Left lung (tissue), 14 donors: ENCODE data around the gene AP1M2. TPM values are rescaled to one million over a fixed set of nuclear protein-coding genes. Genes with fewer than 3 reads are reported as not detected.
A peak's percentile ranks its signal among the peaks of the same experiment; 100 is the strongest.

Source experiments
- ATAC-seq: fragments of 200-7000 bp; cut with Tn5 transposase; one replicate; pipeline ENCODE4 v1.9.1; 2020; ENCODE audit warnings: moderate library complexity
- DNase-seq, 4 donors: peaks; one replicate each; pipeline ENCODE4 v3.0.0-alpha.2; 2013 to 2020
- H3K27ac ChIP-seq, 2 donors: fragments of 200-600 bp; sonication (generic) in 1 of 2; one replicate each; pipeline versions ENCODE4 v1.5.0 to v1.8.0; 2020 to 2021
- H3K27me3 ChIP-seq, 2 donors: fragments of 200-600 bp; sonication (generic) in 1 of 2; one replicate each; pipeline versions ENCODE4 v1.5.0 to v1.8.0; 2020 to 2021
- H3K36me3 ChIP-seq, 2 donors: fragments of 200-600 bp; sonication (generic) in 1 of 2; one replicate each; pipeline versions ENCODE4 v1.5.0 to v1.8.0; 2020 to 2021
- H3K4me1 ChIP-seq, 2 donors: fragments of 200-600 bp; one replicate each; pipeline ENCODE4 v1.8.0; 2021
- H3K4me3 ChIP-seq, 2 donors: fragments of 200-600 bp; sonication (generic) in 1 of 2; one replicate each; pipeline versions ENCODE4 v1.5.0 to v1.8.0; 2020 to 2021; ENCODE audit warnings: mild to moderate bottlenecking in 1 of 2
- H3K9me3 ChIP-seq, 2 donors: fragments of 200-600 bp; sonication (generic) in 1 of 2; one replicate each; pipeline versions ENCODE4 v1.5.0 to v1.8.0; 2020 to 2021
- CTCF ChIP-seq, 2 donors: fragments of 200-600 bp; sonication (generic) in 1 of 2; IDR thresholded peaks; one replicate each; pipeline versions ENCODE4 v1.5.0 to v1.8.0; 2021; ENCODE audit warnings: antibody characterized with exemption in 2 of 2
- intact Hi-C, 2 donors: fragments of 100-400 bp; cut with DNase I; formaldehyde crosslinking; loops; one replicate each; pipeline versions ENCODE4 v1.11.2 to v1.14.2; 2022
- long read RNA-seq, 12 donors: library from polyadenylated mRNA in 2 of 12; unstranded in 2 of 12; transcript quantifications; one replicate each; pipeline ENCODE4 v2.0.0 and lab custom pipeline, GENCODE V29; 2019 to 2026
- polyA plus RNA-seq, 6 donors: library from polyadenylated mRNA; unstranded; fragments of 120-200 nt; gene quantifications; one replicate each; pipeline ENCODE4 v1.2.1, GENCODE V29; 2013; ENCODE audit not compliant: insufficient read length in 6 of 6
- total RNA-seq, 2 donors: library from RNA; stranded (reverse); fragmentation: NEBNext Ultra II Directional; extraction: Animal tissue kit (Norgen Biotek cat#: 25700); gene quantifications; one replicate each; pipeline ENCODE4 v1.2.1, GENCODE V29; 2021
- donor health status: DM: no; HTN: yes; CAD: no.
- donor health status: DM: no; HTN: no; CAD: no.

AP1M2 gene
- 10 to 100 TPM; 36.5 to 65.2 TPM for total RNA-seq
- 10 to 100 TPM; 31.6 to 39.9 (median 36.5) TPM for polyA plus RNA-seq
- long read RNA-seq, donor 1, transcript AP1M2-201 (12 exons, 1,749 nt): major isoform, 8 of 22 reads
- long read RNA-seq, donor 1, partial matches to known transcripts: 12 of 22 reads
- long read RNA-seq, donor 1, other reads (novel, unspliced or antisense): 0 of 22 reads
- long read RNA-seq, donor 2, transcript AP1M2-201 (12 exons, 1,749 nt): major isoform, 9 of 363 reads
- long read RNA-seq, donor 2, partial matches to known transcripts: 354 of 363 reads
- long read RNA-seq, donor 2, other reads (novel, unspliced or antisense): 0 of 363 reads
- long read RNA-seq, donor 3, partial matches to known transcripts: 58 of 78 reads
- long read RNA-seq, donor 3, other reads (novel, unspliced or antisense): 15 of 78 reads
- long read RNA-seq, donor 4, transcript AP1M2-207 (12 exons, 1,757 nt): minor isoform, 14 of 112 reads
- long read RNA-seq, donor 4, transcript AP1M2-201 (12 exons, 1,749 nt): major isoform, 78 of 112 reads
- long read RNA-seq, donor 4, partial matches to known transcripts: 5 of 112 reads
- long read RNA-seq, donor 4, other reads (novel, unspliced or antisense): 15 of 112 reads
- long read RNA-seq, donor 5, transcript AP1M2-201 (12 exons, 1,749 nt): major isoform, 10 of 405 reads
- long read RNA-seq, donor 5, partial matches to known transcripts: 316 of 405 reads
- long read RNA-seq, donor 5, other reads (novel, unspliced or antisense): 78 of 405 reads
- long read RNA-seq, donor 6, transcript AP1M2-201 (12 exons, 1,749 nt): major isoform, 6 of 18 reads
- long read RNA-seq, donor 6, partial matches to known transcripts: 8 of 18 reads
- long read RNA-seq, donor 6, other reads (novel, unspliced or antisense): 0 of 18 reads
- long read RNA-seq, donor 7, partial matches to known transcripts: 0 of 4 reads
- long read RNA-seq, donor 7, other reads (novel, unspliced or antisense): 0 of 4 reads
- long read RNA-seq, donor 8, transcript AP1M2-201 (12 exons, 1,749 nt): major isoform, 7 of 112 reads
- long read RNA-seq, donor 8, partial matches to known transcripts: 103 of 112 reads
- long read RNA-seq, donor 8, other reads (novel, unspliced or antisense): 0 of 112 reads
- long read RNA-seq, donor 9: 0 reads
- long read RNA-seq, donor 10, transcript AP1M2-201 (12 exons, 1,749 nt): major isoform, 51 of 72 reads
- long read RNA-seq, donor 10, transcript AP1M2-207 (12 exons, 1,757 nt): minor isoform, 9 of 72 reads
- long read RNA-seq, donor 10, partial matches to known transcripts: 5 of 72 reads
- long read RNA-seq, donor 10, other reads (novel, unspliced or antisense): 7 of 72 reads
- long read RNA-seq, donor 11: 0 reads
- long read RNA-seq, donor 12, partial matches to known transcripts: 450 of 453 reads
- long read RNA-seq, donor 12, other reads (novel, unspliced or antisense): 0 of 453 reads

DNA sequence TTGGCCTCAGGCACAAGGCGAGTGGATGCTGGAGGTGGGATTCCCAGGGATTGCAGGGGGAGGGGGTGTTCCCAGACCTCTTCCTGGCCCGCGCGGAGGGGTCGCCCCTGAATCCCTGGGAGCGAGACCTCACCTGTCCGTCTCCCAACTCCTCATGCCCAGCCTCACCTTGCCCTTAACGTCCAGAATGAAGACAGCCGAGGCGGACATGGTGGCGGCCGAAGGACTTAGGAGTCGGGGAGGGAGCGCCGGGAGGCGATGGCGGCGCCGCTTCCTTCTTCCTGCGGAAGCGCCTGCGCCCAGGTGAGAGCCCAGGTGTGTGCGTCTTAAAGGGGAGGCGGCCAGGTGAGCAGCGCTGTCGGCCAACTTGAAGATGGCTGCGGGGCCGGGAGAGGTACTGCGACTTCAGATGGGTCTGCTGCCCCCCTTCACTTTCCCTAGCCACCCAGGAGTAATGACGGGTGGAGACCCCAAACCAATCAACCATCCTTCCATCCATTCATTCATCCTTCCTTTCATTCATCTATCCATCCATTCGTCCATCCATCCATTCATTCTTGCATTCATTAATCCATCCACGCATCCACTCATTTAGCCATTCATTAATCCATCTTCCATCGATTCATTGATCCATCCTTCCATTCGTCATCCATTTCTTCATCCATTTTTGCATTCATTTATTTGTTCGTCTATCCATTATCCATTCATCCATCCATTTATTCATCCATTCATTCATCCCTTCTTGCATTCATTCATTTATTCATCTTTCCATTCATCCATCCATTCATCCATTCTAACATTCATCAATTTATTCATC, at the start of gene AP1M2:
Gene AP1M2 (minus strand): TSS at position 291 of the 817 bp plus-strand sequence. CDS start 81 bp downstream, at position 210.
- Histone ChIP-seq H3K4me1 (peaks cover 0 to 19% of the 10 kb centered on the region in 2 donors), H3K27ac (no peak within 1 kb of the TSS), H3K9me3 (no peaks in the 10 kb centered on the region), H3K36me3 (no peaks in the 10 kb centered on the region), H3K4me3 (peak within 1 kb of the TSS; percentile 29 to 48), H3K27me3 (peaks cover 0 to 21% of the 10 kb centered on the region in 2 donors)
- ATAC-seq (peak; percentile 88), DNase-seq (peak in 2 of 4 donors; percentile 40 to 85)
- intact Hi-C loops: loop anchor here in 1 of 2 donors (10.0 kb wide), 1 partner anchor 58 kb away; no protein-coding TSS in a partner anchor
- no peak for TF ChIP-seq CTCF (IDR thresholded peaks at IDR 0.05)

DNA sequence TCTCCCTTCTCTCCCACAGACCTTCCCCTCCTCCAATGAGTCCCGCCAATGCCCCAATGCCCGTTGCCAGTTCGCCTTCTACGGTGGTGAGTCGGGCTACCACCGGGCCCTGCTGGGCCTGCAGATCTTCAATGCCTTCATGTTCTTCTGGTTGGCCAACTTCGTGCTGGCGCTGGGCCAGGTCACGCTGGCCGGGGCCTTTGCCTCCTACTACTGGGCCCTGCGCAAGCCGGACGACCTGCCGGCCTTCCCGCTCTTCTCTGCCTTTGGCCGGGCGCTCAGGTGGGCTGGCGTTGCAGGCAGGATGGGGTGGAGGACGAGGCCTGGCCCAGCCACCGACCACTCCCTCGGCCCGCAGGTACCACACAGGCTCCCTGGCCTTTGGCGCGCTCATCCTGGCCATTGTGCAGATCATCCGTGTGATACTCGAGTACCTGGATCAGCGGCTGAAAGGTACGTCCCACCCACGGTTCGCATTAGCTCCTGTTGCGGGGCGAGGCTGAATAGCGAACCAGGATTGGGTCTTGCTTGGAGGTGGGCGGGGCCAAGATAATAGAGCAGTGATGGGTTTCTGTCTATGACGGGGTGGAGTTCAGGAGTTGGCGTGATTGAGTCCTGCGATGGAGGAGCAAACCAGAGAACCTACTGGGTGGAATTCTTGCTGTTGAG, 49.3 kb upstream of the AP1M2 start:
- peak overlapping the region in 1 of 2 donors; percentile 57 for H3K27ac ChIP-seq
- no peak for ATAC-seq

GRCh38 chr19:10634963-10635362, 47.9 kb upstream of the AP1M2 start:
- DNase-seq: no peak
- TF ChIP-seq CTCF (IDR thresholded peaks at IDR 0.05): no peak
- intact Hi-C loops: no loop called here
- Histone ChIP-seq H3K27me3 (no peaks in the 10 kb centered on the region), H3K36me3 (peaks cover 0 to 100% of the 10 kb centered on the region in 2 donors), H3K4me1 (peaks cover 0 to 46% of the 10 kb centered on the region in 2 donors), H3K27ac (peak overlapping the region in 1 of 2 donors; percentile 57), H3K4me3 (no peak overlapping the region), H3K9me3 (no peaks in the 10 kb centered on the region)
- no peak for ATAC-seq

More for the DNA sequence above, 49.3 kb upstream of the AP1M2 start:
- H3K9me3 ChIP-seq: no peaks in the 10 kb centered on the region
- peaks cover 0 to 100% of the 10 kb centered on the region in 2 donors for H3K36me3 ChIP-seq
- no peak for DNase-seq
- intact Hi-C loops: no loop called here
- no peak overlapping the region for H3K4me3 ChIP-seq
- no peak for TF ChIP-seq CTCF (IDR thresholded peaks at IDR 0.05)
- no peaks in the 10 kb centered on the region for H3K27me3 ChIP-seq
- peaks cover 0 to 51% of the 10 kb centered on the region in 2 donors for H3K4me1 ChIP-seq

DNA sequence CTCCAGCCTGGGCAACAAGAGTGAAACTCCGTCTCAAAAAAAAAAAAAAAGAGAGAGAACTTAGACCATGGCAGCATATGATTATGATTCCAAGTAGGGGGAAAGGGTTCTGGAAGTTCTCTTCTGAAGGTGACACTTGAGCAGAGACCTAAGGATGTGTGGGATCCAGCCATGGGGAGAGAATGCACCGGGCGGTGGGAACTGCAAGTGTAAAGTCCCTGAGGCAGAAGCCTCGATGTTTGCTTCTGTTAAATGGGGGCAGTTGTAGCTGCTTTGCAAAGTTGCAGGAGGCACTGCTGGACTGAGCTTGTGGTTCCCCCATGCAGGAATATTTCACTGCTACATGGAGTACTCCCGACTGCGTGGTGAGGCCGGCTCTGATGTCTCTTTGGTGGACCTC, 47.3 kb upstream of the AP1M2 start:
- H3K9me3 ChIP-seq: no peaks in the 10 kb centered on the region
- H3K27me3 ChIP-seq: no peaks in the 10 kb centered on the region
- no peak overlapping the region for H3K27ac ChIP-seq
- H3K4me3 ChIP-seq: no peak overlapping the region
- no peak for DNase-seq
- no peak for ATAC-seq
- H3K36me3 ChIP-seq: peaks cover 0 to 100% of the 10 kb centered on the region in 2 donors
- TF ChIP-seq CTCF (IDR thresholded peaks at IDR 0.05): no peak
- intact Hi-C loops: no loop called here
- peaks cover 0 to 41% of the 10 kb centered on the region in 2 donors for H3K4me1 ChIP-seq
